HG02798 (cell line): Measurements from ENCODE around the gene RBM24.

Experiments used
- ATAC-seq: cut with Tn5 transposase; IDR thresholded peaks from one replicate; pipeline ENCODE4 v1.9.1; 2021; ENCODE audit warnings: mild to moderate bottlenecking; ENCODE audit not compliant: unreplicated experiment, poor library complexity

The RBM24 gene

GRCh38 chr6:17281100-17281496, at the start of gene RBM24:
TSS of gene RBM24 (plus strand) at chr6:17281361. CDS start at chr6:17281582, 221 bp downstream.
- no peak for ATAC-seq

DNA sequence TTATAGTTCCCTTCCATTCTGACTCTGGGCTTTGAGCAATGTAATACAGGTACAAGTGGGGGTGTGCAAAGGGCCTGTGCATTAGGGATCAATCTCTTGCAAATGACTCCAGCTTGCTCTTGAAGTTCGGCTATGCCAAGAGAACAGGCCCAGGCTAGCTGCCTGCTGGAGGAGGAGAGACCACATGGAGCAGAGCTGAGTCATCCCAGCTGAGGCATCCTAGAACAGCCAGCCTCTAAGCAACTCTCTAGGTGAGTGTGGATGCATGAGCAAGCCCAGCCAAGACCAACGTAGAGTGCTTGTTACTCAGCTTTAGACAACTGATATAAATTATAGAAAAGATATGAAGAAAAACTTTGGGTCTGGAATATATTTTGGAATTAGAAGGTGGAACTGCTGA, 47.6 kb upstream of the RBM24 start:
- no peak for ATAC-seq

DNA sequence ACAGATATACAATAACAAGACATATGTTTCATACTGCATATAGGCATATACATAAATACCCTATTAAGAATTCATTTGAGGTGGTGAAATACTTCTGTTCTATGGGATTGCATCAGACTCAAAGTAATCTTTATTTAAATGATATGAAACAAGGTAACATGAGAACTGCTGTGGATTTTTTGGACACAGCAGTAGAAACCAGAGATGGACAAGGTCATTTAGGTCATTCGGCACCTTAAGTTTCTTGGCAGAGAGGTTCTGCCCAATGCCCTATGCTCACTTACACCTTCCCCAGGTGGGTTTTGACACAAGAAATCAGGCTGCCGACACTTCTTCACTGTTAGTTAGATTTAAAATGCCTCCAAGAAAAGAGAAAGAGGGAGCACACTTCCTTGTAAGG, 43.9 kb upstream of the RBM24 start:
- no peak for ATAC-seq

GRCh38 chr6:17239260-17239659, 41.9 kb upstream of the RBM24 start:
- no peak for ATAC-seq

GRCh38 chr6:17240803-17241500, 40.2 kb upstream of the RBM24 start:
- ATAC-seq, result no peak

- no peak for ATAC-seq
Observed at GRCh38 chr6:17242087-17242486, 39.1 kb upstream of the RBM24 start.

DNA sequence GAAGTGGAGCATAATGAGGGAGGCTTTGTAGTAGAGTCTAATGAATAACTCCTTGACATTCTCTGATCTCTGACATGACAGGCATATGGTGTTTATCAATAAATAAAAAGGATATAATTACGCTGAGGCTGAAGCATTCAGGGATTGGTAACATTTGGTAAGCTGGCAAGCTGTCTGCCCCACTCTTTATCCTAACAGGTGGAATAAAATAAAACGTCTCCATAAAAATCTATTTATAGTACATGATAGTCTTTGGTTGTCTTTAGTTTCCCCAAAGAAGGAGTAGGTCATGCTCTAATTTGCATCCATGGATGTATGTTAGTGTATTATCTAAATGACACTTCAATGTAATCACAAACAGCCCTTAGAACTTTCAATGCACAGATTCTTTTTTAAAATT, 30.9 kb upstream of the RBM24 start:
- no peak for ATAC-seq

DNA sequence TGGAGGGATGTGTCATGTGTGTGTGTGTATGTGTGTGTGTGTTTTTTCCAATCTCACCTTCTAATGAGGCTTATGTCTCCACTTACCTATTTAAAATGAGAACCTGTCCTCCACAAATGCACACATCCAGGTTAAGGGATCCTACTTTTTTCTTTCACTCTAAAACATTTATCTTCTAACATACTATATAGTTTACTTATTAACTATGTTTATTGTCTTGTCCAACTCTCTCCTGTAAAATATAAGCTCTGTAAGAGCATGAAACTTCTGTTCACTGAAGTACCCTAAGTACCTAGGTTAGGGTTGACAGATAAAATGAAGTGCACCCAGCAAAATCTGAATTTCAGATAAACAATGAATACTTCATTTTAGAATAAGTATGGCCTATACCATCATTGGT, 29.2 kb upstream of the RBM24 start:
- ATAC-seq, result no peak

- ATAC-seq, result no peak
Observed at GRCh38 chr6:17258749-17259148, 22.4 kb upstream of the RBM24 start.

DNA sequence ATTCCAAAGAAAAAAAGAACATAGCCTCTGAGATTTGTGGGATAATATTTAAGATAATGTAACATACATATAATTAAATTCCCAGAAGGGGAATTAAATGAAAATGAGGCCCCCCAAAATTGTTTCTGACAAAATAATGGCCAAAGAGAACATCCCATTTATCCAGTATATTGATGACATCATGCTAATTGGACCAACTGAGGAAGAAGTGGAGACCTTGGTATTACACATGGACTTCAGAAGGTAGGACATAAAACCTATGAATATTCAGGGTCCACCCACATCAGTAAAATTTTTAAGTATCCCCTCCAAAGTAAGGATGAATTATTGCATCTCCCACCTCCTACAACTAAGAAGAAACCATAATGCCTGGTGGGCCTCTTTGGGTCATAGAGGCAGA, 15.6 kb upstream of the RBM24 start:
- ATAC-seq, result no peak

- no peak for ATAC-seq
Observed at GRCh38 chr6:17267566-17267965, 13.6 kb upstream of the RBM24 start.

DNA sequence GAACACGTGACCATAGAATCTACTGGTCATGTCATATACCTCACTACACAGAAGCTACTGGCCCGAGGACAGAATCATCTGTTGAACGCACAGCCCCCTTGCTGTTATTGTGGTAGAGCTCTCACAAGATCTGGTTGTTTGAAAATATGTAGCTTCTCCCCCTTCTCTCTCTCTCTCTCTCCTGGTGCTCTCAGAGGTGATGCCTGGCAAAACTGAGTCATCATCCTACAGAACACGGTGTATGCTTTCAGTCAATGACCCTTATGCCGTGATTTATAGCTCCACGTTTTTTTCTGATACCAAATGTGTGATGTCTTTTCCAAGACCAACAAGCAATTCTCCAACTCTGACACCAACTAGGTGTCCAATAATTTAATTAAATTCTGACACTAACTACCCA, 13.0 kb upstream of the RBM24 start:
- ATAC-seq, result no peak

GRCh38 chr6:17269840-17270239, 11.3 kb upstream of the RBM24 start:
- no peak for ATAC-seq

GRCh38 chr6:17271628-17272027, 9.5 kb upstream of the RBM24 start:
- no peak for ATAC-seq

GRCh38 chr6:17276766-17277165, 4.4 kb upstream of the RBM24 start:
- ATAC-seq, result no peak

GRCh38 chr6:17277256-17277655, 3.9 kb upstream of the RBM24 start:
- ATAC-seq, result no peak

- no peak for ATAC-seq
Observed at GRCh38 chr6:17278289-17279063, 2.7 kb upstream of the RBM24 start.

DNA sequence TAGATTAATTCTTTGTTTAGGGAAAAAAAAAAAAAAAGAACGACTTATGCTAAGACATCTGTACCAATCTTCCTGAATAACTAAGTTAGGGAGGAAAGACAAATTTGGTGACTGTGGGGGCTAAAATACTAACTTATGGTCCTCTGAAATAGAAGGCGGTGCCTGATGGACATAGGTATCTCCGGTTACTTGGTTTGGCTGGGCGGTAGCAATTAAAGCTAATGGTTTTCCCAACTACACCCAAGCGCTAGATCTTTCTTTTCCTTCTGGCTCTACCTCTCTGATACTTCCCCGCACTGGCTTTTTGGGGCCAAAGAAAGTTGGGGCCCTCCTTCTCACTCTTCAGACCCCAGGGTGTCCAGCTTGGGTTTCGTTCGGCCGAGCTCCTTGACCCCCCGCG, 1.0 kb upstream of the RBM24 start:
- no peak for ATAC-seq

DNA sequence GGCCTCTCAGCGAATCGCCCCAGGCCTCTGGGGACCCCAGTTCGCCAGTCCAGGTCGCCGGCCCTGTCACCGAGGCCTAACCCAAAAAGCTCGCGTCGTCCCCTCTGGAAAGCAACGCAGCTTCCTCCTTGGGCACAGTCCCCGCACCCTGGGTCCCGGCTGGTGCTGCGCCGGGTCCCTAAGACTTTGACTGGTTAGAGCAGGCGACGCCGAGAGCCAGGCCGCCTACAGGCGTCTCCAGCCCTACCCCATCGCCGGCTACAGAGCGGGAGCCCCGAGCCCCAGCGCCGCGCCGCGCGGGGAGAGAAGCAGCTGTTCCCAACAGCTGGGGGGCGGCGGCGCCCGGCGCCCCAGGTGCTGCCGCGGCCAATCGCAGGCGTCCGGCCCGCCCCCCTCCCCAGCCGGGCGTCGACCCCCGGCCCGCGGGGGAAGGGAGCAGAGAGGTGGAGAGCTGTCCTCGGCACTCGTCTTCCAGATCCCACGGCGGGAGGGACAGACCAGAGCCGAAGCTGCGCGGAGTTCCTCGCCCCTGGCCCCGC, 540 bp upstream of the RBM24 start:
- ATAC-seq, result no peak

DNA sequence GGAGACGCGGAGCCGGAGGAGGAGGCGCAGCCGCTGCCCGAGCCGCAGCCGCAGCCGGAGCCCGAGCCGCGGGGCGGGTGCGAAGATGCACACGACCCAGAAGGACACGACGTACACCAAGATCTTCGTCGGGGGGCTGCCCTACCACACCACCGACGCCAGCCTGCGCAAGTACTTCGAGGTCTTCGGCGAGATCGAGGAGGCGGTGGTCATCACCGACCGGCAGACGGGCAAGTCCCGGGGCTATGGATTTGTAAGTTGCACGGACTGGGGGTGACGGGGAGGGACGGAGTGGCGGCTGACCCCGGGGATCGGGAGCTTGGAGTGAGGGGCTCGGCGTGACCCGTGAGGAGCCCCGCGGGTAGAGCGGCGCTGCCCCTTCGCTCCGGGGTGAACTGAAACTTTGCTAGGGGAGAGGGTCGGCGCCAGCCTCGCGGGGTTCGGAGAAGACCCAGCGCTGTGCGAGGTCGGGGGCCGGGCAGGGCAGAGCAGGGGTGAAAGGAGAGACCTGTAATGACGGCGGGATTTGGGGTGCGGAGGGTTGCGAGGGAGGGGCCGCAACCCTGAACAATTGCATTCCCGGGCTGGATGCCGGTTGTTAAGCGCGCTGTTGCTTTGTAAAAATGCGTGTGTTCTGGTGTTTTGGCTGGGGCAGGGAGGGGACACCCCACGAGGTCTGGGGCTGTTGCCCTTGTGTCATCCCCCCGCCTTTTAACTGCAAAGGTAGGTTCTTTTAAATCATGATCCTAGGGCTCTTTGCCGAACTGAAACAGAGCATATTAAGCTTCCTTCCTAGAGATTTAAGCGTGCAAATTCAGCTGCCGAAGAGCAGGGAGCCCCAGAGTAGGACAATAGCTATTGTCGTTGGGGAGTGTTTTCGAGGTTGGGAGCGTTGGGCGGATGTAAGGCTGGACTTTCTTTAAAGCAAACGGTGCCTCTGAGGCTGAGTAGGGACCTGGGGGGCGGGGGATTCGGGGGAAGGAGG, 628 bp downstream of the RBM24 start:
- no peak for ATAC-seq

DNA sequence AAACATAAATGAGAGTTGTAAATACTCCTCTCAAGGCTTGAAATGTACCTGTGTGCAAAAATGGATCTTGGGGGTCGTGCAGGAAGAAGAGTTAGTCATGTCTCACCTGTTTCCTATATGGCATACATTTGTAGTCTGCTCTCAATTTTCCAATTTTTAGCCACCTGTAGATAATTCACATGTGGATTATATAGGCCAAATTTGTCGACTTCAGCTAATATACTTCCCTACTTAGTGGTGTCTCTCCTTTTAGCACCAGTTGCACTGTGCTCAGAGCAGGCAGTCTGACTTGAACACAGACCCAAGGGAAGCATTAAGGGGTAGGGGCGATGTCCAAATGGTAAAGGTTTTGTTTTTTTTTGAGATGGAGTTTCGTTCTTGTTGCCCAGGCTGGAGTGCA, 1.9 kb downstream of the RBM24 start:
- no peak for ATAC-seq
